Measurements from ENCODE around the gene CDH8.

Gene CDH8

DNA sequence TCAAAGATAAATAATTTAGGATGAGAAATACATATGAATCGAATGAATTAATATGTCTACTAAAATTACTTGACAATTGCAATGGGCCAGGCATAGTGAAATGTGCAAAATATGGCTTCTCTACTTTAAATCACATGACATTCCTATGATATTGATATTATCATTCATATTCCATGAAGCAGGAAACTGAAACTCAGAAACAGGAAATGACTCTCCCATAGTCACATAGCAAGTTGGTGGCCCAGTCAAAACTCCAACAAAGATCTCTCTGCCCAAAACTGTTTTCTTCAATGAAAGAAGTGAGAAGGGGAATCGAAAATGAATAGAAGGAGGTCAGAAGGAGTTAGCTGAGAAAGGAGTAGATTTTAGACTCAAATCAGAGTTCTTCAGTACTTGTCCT is 272.2 kb downstream of the CDH8 start:
- POLR2A ChIA-PET: no interaction called here
- CTCF ChIA-PET: no interaction called here
- DNase-seq (ENCODE audit: extremely low spot score): no peak
- TF ChIP-seq, protein P1, sequence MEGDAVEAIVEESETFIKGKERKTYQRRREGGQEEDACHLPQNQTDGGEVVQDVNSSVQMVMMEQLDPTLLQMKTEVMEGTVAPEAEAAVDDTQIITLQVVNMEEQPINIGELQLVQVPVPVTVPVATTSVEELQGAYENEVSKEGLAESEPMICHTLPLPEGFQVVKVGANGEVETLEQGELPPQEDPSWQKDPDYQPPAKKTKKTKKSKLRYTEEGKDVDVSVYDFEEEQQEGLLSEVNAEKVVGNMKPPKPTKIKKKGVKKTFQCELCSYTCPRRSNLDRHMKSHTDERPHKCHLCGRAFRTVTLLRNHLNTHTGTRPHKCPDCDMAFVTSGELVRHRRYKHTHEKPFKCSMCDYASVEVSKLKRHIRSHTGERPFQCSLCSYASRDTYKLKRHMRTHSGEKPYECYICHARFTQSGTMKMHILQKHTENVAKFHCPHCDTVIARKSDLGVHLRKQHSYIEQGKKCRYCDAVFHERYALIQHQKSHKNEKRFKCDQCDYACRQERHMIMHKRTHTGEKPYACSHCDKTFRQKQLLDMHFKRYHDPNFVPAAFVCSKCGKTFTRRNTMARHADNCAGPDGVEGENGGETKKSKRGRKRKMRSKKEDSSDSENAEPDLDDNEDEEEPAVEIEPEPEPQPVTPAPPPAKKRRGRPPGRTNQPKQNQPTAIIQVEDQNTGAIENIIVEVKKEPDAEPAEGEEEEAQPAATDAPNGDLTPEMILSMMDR (IDR thresholded peaks at IDR 0.05; ENCODE audit: control extremely low read depth, extremely low read depth, low read depth, missing control alignments): no peak

DNA sequence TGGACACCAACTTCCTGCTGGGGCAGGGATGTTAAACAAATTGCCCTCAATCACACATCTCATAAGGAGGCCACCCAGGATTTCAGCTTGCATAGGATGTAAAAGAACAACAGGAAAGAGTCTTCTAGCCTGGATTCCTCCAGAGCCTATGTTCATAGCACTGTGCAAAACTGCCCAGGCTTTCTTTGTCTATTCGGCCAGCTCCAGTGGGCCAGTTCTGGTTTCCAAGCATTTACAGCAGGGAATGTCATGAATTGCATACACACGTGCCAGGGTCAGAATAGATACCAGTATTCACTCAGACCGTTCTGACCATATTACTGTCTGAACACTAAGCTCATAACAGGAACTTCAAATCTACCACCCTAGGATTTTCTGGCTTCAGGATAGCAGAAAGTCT is 273.2 kb downstream of the CDH8 start:
- POLR2A ChIA-PET: no interaction called here
- TF ChIP-seq, protein P1 (IDR thresholded peaks at IDR 0.05; ENCODE audit: control extremely low read depth, extremely low read depth, low read depth, missing control alignments): no peak
- CTCF ChIA-PET: interaction anchor here (0.7 kb wide), 1 partner anchor 12 kb away, joined by 3 read pairs; no protein-coding TSS in a partner anchor
- no peak for DNase-seq (ENCODE audit: extremely low spot score)

DNA sequence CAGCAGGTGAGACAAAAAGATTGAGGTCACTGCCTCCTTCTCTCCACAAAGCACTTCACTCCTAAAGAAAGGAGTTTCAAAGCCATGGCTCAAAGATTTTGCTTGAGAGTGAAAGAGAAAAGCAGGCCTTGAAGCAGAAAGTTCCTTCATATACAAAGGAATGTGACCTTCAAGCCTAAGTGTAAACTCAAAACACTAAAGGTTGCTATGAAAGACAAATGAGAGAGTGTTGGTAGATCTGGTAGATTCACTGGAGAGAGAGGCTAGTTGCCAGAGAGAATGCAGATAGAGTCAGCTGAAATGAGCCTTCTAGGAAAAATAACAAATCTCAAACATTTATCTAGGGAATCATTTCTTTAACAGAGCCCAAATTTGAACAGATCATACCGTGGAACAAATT is 305.2 kb downstream of the CDH8 start:
- ChIA-PET POLR2A (no interaction called here), CTCF (no interaction called here)
- TF ChIP-seq, protein P1 (IDR thresholded peaks at IDR 0.05; ENCODE audit: control extremely low read depth, extremely low read depth, low read depth, missing control alignments): no peak
- DNase-seq (ENCODE audit: extremely low spot score): no peak

DNA sequence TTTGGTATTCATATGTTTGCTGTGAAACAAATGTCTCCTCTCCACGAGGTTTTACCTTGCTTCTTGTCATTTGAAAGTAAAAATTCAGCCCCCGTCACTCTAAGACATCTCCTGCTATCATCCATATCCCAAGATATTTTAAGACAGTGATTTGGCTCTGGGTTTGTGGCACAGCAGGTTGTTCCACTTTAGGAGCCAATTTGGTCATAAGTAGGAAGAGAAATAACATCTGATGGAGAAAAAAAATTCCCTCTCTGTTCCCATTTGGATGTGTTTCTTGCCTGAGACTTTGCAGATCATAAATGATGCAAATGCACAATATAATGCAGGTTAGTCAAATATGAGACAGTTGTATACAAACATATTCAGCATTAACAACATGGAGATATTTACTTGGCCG is 309.5 kb downstream of the CDH8 start:
- DNase-seq (ENCODE audit: extremely low spot score): no peak
- TF ChIP-seq, protein P1 (IDR thresholded peaks at IDR 0.05; ENCODE audit: control extremely low read depth, extremely low read depth, low read depth, missing control alignments): no peak
- ChIA-PET POLR2A (no interaction called here), CTCF (no interaction called here)

DNA sequence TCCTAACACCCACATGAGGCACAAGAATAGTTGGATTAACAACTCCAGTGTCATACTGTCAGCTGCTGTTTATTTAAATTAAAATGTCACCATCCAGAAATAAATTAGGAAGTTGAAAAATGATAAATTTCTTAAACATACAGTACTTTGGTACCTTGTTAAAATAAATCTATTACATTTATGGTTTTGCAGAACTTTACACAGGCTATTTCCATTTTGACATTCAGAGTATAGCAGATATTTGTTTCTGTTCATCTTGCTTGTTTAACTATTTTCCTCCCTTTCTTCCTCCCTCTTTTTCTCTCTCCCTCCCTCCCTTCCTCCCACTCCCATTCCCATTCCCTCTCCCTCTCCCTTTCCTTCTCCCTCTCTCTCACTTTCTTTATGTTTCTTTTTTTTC is 310.1 kb downstream of the CDH8 start:
- ChIA-PET CTCF (no interaction called here), POLR2A (no interaction called here)
- no peak for DNase-seq (ENCODE audit: extremely low spot score)
- TF ChIP-seq, protein P1 (IDR thresholded peaks at IDR 0.05; ENCODE audit: control extremely low read depth, extremely low read depth, low read depth, missing control alignments): no peak

DNA sequence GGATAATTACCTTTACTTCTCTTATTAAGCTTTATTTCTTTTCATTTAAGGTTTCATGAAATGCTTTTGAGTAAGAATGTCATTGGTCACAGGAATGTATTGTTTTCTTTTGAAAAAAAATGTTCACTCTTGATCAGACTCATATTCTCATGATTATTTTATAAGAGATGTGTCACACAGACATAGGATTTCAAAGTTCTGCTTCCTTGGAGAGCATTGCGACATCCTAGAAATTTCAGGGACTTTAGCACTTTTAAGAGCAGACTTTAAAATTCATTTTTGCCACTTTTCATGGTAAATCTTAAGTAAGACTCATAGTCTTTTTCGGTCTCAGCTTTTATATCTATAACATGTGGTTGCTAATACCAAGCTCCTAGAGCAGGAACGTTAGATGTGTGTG is 314.7 kb downstream of the CDH8 start:
- ChIA-PET CTCF (no interaction called here), POLR2A (no interaction called here)
- DNase-seq (ENCODE audit: extremely low spot score): no peak
- TF ChIP-seq, protein P1 (IDR thresholded peaks at IDR 0.05; ENCODE audit: control extremely low read depth, extremely low read depth, low read depth, missing control alignments): no peak

DNA sequence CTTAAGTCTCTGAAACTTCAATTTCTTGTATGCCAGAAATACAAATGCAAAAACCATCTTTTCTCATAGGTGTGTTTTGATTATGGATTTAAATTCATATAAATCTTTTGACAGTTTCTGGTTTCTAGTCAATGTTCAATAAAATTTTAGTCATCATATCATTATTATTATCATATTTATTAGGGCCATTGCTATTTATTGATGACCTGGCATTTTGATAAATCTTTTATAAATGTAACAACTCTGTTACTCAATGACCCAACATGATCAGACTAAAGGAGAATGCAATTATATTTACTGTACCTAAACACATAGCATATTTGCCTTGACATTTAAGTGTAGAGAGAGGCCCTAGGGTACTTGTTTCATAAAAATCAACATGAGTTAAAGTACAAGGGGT is 320.8 kb downstream of the CDH8 start:
- no peak for DNase-seq (ENCODE audit: extremely low spot score)
- TF ChIP-seq, protein P1 (IDR thresholded peaks at IDR 0.05; ENCODE audit: control extremely low read depth, extremely low read depth, low read depth, missing control alignments): no peak
- ChIA-PET CTCF (no interaction called here), POLR2A (no interaction called here)

Data from GM10248 (cell line).